HG03196 (cell line): Measurements from ENCODE around the gene ZSCAN21.

Source experiments
- ATAC-seq: cut with Tn5 transposase; IDR thresholded peaks from one replicate; pipeline ENCODE4 v1.9.1; 2021; ENCODE audit not compliant: unreplicated experiment

The ZSCAN21 gene

DNA sequence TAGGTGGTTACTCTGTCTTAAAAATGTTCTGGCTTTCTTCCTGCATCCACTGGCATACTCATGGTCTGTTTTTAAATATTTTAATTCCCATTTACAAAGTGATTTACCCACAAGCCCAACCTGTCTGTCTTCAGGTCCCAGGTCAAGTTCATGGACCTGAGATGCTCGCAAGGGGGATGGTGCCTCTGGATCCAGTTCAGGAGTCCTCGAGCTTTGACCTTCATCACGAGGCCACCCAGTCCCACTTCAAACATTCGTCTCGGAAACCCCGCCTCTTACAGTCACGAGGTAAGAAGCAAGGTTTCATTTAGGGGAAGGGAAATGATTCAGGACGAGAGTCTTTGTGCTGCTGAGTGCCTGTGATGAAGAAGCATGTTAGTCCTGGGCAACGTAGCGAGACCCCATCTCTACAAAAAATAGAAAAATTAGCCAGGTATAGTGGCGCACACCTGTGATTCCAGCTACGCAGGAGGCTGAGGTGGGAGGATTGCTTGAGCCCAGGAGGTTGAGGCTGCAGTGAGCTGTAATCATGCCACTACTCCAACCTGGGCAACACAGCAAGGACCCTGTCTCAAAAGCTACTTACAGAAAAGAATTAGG, 25.5 kb upstream of the ZSCAN21 start:
- no peak for ATAC-seq

DNA sequence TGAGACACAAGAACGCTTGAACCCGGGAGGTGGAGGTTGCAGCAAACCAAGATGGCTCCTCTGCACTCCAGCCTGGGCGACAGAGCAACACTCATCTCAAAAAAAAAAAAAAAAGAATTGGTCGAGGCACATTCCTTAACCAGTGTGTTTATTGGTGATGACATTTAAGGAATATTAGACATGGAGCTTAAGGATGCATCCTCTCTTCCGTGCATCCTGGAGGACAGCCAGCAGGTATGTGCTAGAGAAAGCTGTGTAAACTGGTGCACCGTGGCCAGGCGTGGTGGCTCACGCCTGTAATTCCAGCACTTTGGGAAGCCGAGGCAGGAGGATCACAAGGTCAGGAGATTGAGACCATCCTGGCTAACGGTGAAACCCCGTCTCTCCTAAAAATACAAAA, 22.4 kb upstream of the ZSCAN21 start:
- ATAC-seq, result no peak

DNA sequence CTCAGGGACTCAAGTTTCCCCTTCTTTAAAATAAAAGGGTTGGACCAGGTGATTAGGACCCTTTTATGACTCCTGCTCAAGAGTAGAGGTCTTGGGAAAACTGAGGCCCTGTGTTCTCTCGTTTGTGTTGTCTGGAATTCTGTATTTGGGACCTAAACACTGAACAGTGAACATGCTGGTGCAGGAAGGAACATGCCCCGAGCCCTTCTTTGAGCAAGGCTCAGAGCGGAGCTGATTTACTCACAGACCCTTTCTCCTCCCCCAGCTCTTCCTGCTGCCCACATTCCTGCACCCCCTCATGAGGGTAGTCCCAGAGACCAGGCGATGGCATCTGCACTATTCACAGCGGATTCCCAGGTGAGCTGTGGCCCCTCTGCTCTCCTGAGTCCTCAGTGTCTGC, 20.0 kb upstream of the ZSCAN21 start:
- ATAC-seq, result no peak

DNA sequence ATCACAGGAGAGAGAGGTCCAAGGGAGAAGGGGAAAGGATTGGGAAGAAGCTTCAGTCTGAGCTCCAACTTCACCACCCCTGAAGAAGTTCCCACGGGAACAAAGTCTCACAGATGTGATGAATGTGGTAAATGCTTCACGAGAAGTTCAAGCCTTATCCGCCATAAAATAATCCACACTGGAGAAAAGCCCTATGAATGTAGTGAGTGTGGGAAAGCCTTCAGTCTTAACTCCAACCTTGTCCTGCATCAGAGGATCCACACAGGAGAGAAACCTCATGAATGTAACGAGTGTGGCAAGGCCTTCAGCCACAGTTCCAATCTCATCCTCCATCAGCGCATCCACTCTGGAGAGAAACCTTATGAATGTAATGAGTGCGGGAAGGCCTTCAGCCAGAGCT, 16.0 kb upstream of the ZSCAN21 start:
- ATAC-seq, result no peak

DNA sequence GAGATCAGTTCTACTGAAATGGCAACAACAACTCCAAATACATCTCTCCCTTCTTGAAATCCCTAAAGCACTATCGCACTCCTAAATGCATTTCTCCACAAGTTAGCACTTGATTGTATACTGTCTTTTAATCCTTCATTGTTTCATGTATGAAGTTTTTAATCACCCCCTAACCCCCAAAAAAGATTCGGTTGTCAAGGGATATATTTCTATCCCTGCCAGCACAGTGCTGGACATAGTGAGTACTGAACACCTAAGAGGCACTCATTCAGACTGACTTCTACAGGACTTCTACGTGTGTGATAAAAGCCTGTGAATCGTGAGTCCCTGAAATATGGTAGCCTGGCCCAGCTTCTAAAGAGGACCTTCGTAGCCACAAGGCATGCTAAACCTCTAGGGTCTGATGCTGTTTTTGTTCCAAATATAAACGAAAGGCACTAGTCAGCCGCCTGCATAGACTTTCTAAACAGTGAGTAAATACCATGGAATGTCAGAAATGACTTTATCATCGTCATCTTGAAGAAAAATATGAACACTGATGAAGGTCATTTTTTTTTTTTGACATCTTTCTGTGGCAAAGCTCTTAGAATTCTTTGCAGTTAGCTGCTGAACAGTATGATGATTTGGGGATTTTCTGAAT, 14.6 kb upstream of the ZSCAN21 start:
- no peak for ATAC-seq

DNA sequence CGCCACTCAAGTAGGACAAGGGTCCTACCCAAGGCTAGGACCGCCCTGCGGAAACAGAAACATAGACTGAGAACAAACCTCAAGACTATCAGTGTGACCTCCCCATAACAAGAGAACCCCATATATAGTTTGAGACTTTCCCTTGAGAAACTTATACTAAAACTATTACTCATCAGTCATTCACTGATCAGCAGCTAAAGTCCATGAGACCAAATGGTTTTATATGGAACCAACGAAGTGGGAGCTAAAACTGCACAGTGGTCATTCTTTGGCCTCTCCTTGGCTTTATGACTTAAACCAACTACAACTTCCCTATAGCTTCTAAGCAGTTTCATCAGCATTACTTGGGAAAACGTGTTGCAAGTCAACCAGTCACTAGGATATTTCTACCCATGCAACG, 13.7 kb upstream of the ZSCAN21 start:
- ATAC-seq, result no peak

DNA sequence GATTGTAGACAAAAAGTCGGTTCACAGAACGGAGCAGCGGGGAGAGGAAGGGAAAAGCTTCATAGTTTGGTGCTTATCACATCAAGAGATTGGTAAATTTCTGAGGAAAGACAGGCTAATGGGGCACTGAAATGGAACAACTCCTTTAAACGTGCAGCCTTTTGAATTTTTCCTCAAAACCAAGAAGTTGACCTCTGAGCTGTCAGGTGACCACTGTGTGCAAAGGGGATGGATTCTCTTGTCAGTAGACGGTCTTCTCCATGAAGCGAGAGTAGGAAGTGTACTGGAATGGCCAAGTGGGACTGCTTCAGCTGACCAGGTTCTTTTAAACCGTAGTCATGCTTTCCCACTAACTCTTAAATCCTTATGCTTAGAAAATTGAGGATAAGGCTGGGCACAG, 11.2 kb upstream of the ZSCAN21 start:
- no peak for ATAC-seq

DNA sequence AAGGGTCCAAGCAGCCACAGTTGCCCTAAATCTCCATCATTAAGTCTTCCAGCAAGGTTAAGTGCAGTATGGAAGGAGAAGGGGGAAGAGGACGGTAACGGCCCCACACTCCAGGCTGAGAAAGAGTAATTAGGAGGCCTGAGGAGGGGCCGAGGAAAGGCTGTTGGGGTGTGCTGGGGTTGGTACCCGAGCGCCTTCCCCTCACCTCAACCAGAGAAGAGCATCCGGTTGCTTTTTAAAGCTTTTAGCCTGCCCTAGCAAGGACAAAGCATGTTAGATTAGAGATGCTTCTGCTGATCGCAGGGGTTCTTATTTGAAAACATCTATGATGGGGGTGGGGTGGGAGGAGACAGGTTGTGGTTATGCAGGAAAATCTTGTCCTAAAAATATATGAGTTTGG, 9.0 kb upstream of the ZSCAN21 start:
- no peak for ATAC-seq

DNA sequence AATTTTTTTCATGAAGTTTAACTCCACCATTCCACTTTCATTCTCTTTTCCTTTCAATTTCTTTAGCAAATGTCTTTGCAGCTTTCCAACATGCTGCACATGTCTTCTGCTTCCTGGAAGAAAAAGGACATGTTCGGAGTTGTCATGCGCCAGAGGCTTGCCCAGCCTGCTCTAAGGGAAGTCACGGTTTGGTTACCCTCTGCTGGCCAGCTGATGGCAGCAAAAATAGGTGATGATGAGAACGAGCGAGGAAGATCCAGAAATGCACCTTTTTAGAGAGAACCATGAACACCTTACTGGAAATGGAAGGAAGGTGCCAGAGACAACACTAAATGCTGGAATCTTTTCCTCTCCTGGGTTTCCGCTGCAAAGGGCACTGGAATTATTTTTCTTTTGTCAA, 4.9 kb upstream of the ZSCAN21 start:
- ATAC-seq, result no peak

DNA sequence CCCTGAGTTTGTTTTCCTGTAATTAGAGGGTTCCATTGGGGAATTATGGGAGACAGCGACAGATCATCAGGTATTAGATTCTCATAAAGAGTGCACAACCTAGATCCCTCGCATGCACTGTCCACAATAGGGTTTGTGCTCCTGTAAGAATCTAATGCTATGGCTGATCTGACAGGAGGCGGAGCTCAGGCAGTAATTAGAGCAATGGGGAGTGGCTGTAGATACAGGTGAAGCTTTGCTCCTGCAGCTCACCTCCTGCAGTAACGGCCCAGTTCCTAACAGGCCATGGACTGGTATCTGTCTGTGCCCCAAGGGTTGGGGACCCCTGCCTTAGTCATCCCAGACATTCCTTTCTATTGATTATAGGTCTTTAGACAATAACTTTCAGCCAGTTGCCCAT, 894 bp upstream of the ZSCAN21 start:
- no peak for ATAC-seq

DNA sequence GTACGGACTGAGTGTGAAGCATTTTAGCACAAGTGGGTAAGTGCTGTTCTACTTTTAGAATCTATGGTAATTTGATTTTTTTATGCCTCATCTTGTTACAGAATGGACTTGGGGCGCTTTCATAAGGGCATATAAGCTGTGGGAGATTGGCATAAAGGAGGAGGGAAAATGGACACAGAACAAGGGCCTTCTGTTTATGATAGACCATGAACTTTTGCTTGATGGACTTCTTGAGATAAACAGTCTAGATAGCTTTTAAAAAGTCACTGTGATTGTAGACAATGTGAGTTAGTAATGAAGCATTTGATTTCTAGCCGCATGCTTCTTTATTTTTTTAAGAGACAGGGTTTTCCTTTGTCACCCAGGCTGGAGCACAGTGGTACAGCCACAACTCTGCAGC, 2.0 kb downstream of the ZSCAN21 start:
- no peak for ATAC-seq

DNA sequence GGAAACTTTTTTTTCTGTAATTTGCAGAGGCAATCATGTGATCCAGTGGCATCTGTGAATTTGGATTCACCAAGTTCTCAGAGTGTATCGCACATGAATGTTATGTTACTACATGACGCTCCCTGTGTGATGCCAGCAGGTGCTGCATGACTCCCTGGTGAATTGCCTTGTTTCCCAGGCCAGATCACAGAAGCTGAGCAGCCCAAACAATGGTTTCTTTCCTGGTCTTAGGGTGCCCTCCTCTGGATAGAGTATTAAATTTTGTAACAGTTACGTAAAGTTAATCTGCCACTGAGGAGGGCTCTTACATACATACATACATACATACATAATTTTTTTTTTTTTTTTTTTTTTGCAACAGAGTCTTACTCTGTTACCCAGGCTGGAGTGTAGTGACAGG, 3.6 kb downstream of the ZSCAN21 start:
- no peak for ATAC-seq

DNA sequence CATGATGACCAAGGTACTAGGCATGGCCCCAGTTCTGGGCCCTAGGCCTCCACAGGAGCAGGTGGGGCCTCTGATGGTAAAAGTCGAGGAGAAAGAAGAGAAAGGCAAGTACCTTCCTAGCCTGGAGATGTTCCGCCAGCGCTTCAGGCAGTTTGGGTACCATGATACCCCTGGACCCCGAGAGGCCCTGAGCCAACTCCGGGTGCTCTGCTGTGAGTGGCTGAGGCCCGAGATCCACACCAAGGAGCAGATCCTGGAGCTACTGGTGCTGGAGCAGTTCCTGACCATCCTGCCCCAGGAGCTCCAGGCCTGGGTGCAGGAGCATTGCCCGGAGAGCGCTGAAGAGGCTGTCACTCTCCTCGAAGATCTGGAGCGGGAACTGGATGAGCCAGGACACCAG, 7.4 kb downstream of the ZSCAN21 start:
- no peak for ATAC-seq

DNA sequence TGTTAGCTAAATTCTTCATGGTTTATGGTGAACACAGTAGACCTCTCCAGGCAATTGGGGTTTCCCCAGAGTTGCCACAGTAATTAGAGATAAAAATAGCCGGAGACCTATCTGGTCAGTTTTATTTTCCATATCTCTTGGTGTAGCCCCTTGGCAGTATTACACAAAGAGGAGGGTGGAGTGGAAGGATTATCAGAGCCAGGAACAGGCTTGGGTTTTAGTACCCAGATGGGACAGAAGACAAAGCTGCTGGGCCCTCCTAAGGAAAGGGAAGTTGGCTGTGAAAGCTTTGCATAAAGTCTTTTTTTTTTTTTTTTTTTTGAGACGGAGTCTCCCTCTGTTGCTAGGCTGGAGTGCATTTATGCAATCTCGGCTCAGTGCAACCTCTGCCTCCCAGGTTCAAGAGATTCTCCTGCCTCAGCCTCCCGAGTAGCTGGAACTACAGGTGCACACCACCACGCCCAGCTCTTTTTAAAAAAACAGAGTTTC, 9.7 kb downstream of the ZSCAN21 start:
- ATAC-seq, result no peak

DNA sequence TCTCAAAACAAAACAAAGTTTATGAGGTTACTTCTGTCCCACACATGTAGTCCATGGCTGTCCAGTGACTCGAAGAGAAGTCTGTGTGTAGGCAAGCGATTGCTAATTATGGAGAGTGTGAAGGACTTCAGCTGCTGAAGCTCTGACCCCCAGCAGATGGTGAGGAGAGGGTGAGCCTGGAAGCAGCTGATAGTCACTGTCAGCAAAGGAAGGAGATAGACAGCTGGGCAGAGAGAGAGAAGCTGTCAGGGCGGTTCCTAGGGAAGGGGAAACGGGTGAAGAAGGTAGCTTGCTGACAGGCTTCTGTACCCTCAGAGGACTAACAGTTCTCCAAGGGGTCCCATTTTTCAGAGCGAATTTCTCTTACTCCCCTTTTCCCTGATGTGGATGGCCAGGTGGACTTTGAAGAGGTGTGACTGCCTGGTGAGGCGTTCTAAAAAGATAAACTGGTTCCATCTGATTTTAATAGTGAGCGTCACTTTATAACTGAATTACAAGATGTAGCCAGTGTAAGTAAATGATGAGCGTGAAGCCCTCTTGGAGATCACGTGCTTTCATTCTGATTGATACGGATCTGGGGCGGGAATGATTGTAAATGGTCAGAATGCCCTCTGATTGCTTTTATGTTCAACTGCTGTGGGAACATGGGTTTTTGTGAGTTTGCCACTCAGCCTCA, 12.1 kb downstream of the ZSCAN21 start:
- ATAC-seq, result no peak

DNA sequence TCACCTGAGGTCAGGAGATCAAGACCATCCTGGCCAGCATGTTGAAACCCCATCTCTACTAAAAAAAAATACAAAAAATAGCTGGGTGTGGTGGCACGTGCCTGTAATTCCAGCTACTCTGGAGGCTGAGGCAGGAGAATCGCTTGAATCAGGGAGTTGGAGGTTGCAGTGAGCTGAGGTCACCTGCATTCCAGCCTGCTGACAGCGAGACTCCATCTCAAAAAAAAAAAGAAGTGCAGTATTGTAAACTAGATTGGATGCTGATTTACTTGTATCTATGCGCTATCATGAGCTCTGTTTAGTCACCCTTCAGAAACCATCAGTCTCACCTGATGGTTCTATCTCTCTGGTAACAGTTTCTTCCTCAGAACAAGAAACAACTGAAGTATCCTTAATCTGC, 13.8 kb downstream of the ZSCAN21 start:
- ATAC-seq, result no peak

DNA sequence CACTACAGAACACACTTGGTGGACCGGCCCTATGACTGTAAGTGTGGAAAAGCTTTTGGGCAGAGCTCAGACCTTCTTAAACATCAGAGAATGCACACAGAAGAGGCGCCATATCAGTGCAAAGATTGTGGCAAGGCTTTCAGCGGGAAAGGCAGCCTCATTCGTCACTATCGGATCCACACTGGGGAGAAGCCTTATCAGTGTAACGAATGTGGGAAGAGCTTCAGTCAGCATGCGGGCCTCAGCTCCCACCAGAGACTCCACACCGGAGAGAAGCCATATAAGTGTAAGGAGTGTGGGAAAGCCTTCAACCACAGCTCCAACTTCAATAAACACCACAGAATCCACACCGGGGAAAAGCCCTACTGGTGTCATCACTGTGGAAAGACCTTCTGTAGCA, 14.6 kb downstream of the ZSCAN21 start:
- no peak for ATAC-seq

DNA sequence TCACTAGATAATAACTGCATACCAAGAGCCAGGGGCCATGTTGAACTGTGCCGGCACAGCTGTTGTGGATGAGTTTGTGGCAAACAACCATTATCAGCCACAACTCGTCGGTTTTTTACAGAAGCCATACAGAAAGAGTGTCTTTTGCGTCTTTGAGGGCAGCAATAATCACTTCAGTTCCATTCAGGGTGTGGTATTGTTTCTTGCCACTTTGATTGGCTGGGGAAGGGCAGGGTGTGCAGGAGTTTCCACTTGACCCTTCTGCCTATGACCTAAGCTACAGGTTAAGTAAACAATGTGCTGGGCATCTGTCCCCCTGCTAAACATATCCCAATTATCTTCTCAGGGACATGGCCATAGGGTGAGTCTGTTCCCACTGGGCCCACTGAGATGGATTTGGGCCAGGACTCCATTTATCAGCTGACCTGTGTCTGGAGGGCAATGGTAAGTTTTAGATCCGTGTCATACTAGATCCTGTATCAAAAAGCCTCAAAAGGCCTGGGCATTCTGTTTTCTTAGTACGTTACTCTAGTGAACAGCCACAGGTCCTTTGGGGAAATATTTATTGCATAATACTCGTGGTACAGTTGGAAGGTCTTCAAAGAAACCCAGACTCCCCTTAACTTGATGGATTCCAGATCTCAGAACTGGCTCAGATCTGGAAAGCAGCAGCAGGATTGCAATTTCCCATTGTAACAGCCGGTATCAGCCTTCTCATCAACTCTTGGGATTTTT, 16.0 kb downstream of the ZSCAN21 start:
- no peak for ATAC-seq

DNA sequence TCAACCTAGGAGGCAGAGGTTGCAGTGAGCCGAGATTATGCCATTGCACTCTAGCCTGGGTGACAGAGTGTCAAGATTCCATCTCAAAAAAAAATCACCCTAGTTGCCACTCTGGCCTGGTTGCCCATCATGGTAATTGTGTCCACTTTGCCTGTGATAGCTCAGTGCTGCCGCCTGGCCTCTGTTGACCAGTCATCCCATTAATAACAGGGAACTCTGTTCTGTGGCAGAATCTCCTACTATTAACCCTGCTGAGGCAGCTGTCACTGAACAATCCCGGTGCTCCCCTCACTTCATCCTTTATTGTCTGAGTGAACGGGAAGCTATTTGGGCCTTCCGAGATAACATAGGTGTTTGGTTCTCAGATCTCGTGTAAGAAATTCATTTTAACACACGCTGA, 17.4 kb downstream of the ZSCAN21 start:
- no peak for ATAC-seq

DNA sequence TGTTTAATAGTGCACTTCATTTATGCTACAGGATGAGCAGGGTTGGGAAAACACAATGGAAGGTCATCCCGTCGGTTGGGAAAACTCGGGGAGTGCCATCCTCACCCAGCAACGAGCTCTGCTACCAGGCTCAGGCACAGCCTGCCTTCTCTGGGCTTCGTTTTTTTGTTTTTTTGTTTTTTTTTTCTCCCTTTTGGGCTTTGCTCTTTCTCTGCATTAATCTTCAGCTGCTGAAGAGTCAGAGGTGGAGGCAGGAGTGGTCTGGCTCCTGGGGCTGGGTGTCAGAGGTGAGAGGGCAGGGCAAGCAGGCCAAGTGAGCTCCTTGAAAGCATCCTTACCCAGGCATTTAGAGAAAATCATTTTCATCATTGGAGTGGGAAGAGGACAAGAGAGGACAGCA, 20.4 kb downstream of the ZSCAN21 start:
- no peak for ATAC-seq

DNA sequence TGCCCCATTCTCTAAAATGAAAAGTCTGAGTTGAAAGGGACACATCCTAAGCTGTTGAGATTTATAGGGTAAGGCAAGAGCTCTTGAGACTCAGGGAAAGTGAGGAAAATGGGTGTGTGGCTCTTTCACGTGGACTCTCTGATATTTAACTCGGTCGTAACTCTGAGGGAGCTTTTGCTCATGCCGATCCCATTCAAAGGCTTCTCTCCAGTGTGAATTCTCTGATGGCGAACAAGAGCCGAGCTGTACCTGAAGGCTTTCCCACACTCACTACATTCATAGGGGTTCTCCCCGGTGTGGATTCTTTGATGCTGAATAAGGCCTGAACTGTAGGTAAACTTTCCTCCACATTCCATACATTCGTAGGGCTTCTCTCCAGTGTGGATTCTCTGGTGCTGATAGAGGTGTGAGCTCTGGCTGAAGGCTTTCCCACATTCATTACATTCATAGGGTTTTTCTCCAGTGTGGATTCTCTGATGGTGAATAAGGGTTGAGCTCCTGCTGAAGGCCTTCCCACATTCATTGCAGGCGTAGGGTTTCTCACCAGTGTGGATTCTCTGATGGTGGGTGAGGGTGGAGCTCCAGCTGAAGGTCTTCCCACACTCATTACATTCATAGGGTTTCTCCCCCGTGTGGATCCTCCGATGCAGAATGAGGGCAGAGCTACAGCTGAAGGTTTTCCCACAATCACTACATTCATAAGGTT, 21.6 kb downstream of the ZSCAN21 start:
- no peak for ATAC-seq
